Measurements from ENCODE around the gene FAM171A1.

GRCh38 chr10:15320522-15321203 lies 50.4 kb downstream of the FAM171A1 start:
- TF ChIP-seq EZH2 (IDR thresholded peaks at IDR 0.05; ENCODE audit: borderline replicate concordance, low read depth, low read length, poor library complexity, severe bottlenecking) (no peak), CTCF (conservative IDR thresholded peaks at IDR 0.05; ENCODE audit: low read depth, low read length) (no peak)
